WTC11 (cell line): ENCODE data around the gene MAP2K1. TPM values are rescaled to one million over a fixed set of nuclear protein-coding genes. Genes with fewer than 3 reads are reported as not detected.
"Not testable (repeated sequence)": the region's sequence is repeated elsewhere in the genome, so short reads cannot be mapped to it uniquely, and the experiment has no call there.

Source experiments
- ATAC-seq: fragments of 200-7000 bp; cut with Tn5 transposase; 2 replicates; pipeline ENCODE4 v1.10.0; 2021; ENCODE audit warnings: mild to moderate bottlenecking, moderate library complexity
- CTCF ChIA-PET: fragments of 300-600 bp; sonication (Branson Sonifier 250); formaldehyde crosslinking; loops from one replicate; lab custom pipeline; 2021; ENCODE audit warnings: antibody characterized with exemption; lab: Charles Lee
- POLR2A ChIA-PET: fragments of 350-600 bp; sonication (Branson Sonifier 250); formaldehyde crosslinking; loops from one replicate; lab custom pipeline; 2021; ENCODE audit warnings: antibody characterized with exemption; lab: Charles Lee
- DNase-seq: peaks from one replicate; pipeline ENCODE4 v3.0.0; 2021; ENCODE audit warnings: low spot score
- H3K27ac Mint-ChIP-seq: 2 replicates; pipeline ENCODE4 v1.8.0; 2021; ENCODE audit warnings: mixed read lengths
- H3K27me3 Mint-ChIP-seq: 2 replicates; pipeline ENCODE4 v1.8.0; 2021; ENCODE audit warnings: low read depth, mild to moderate bottlenecking, moderate library complexity, mixed read lengths
- H3K36me3 Mint-ChIP-seq: 2 replicates; pipeline ENCODE4 v1.8.0; 2021; ENCODE audit warnings: mixed read lengths
- H3K4me1 Mint-ChIP-seq: 2 replicates; pipeline ENCODE4 v1.8.0; 2022; ENCODE audit warnings: mixed read lengths
- H3K4me3 Mint-ChIP-seq: 2 replicates; pipeline ENCODE4 v1.8.0; 2021; ENCODE audit warnings: mild to moderate bottlenecking, moderate library complexity, mixed read lengths
- H3K9me3 Mint-ChIP-seq: 2 replicates; pipeline ENCODE4 v1.8.0; 2021; ENCODE audit warnings: mixed read lengths
- ATF3 ChIP-seq: sonication (generic); formaldehyde crosslinking; conservative IDR thresholded peaks from 2 replicates; pipeline ENCODE4 v1.8.1; 2022; ENCODE audit warnings: mild to moderate bottlenecking, missing genetic modification reagents
- CREM ChIP-seq: sonication (generic); formaldehyde crosslinking; IDR thresholded peaks from 2 replicates; pipeline ENCODE4 v1.8.1; 2022; ENCODE audit warnings: mild to moderate bottlenecking, missing genetic modification reagents, moderate library complexity
- ELF4 ChIP-seq: sonication (generic); formaldehyde crosslinking; IDR thresholded peaks from 2 replicates; pipeline ENCODE4 v1.8.1; 2022; ENCODE audit warnings: low read depth, mild to moderate bottlenecking, moderate library complexity, missing genetic modification reagents
- ESRRA ChIP-seq: sonication (generic); formaldehyde crosslinking; IDR thresholded peaks from 2 replicates; pipeline ENCODE4 v1.8.1; 2022; ENCODE audit warnings: mild to moderate bottlenecking, missing genetic modification reagents, borderline replicate concordance
- FOXJ3 ChIP-seq: sonication (generic); formaldehyde crosslinking; IDR thresholded peaks from 2 replicates; pipeline ENCODE4 v1.9.0; 2021; ENCODE audit warnings: missing genetic modification reagents, mild to moderate bottlenecking, borderline replicate concordance
- FOXK1 ChIP-seq: sonication (generic); formaldehyde crosslinking; IDR thresholded peaks from 2 replicates; pipeline ENCODE4 v1.8.0; 2022; ENCODE audit warnings: mild to moderate bottlenecking, moderate library complexity, missing genetic modification reagents
- FOXP1 ChIP-seq: sonication (generic); formaldehyde crosslinking; IDR thresholded peaks from 2 replicates; pipeline ENCODE4 v1.8.0; 2022; ENCODE audit warnings: missing genetic modification reagents, mild to moderate bottlenecking, moderate library complexity, borderline replicate concordance
- GABPB1 ChIP-seq: sonication (generic); formaldehyde crosslinking; IDR thresholded peaks from 2 replicates; pipeline ENCODE4 v1.8.1; 2023; ENCODE audit warnings: mild to moderate bottlenecking, missing genetic modification reagents
- GRHL2 ChIP-seq: fragments of 250-450 bp; sonication (Bioruptor Pico); IDR thresholded peaks from 2 replicates; pipeline ENCODE4 v1.8.0; 2022; ENCODE audit warnings: mild to moderate bottlenecking, moderate library complexity; ENCODE audit not compliant: insufficient replicate concordance, severe bottlenecking
- GTF2I ChIP-seq: fragments of 250-450 bp; sonication (Bioruptor Pico); conservative IDR thresholded peaks from 2 replicates; pipeline ENCODE4 v1.4.0; 2021; ENCODE audit warnings: mild to moderate bottlenecking
- JAZF1 ChIP-seq: fragments of 250-450 bp; sonication (Bioruptor Pico); IDR thresholded peaks from 2 replicates; pipeline ENCODE4 v1.9.0; 2021; ENCODE audit warnings: moderate library complexity, mild to moderate bottlenecking, inconsistent platforms
- MAX ChIP-seq: sonication (generic); formaldehyde crosslinking; IDR thresholded peaks from 2 replicates; pipeline ENCODE4 v1.8.0; 2022; ENCODE audit warnings: mild to moderate bottlenecking, missing genetic modification reagents
- MLX ChIP-seq: sonication (generic); formaldehyde crosslinking; IDR thresholded peaks from 2 replicates; pipeline ENCODE4 v1.8.1; 2023; ENCODE audit warnings: mild to moderate bottlenecking, missing genetic modification reagents, moderate library complexity
- NR1H2 ChIP-seq: sonication (generic); formaldehyde crosslinking; IDR thresholded peaks from 2 replicates; pipeline ENCODE4 v1.9.0; 2021; ENCODE audit warnings: mild to moderate bottlenecking, moderate library complexity, missing genetic modification reagents
- NR2C2 ChIP-seq: sonication (generic); formaldehyde crosslinking; IDR thresholded peaks from 2 replicates; pipeline ENCODE4 v1.8.0; 2022; ENCODE audit warnings: mild to moderate bottlenecking, missing genetic modification reagents
- OVOL2 ChIP-seq: fragments of 250-450 bp; sonication (Bioruptor Pico); IDR thresholded peaks from 2 replicates; pipeline ENCODE4 v1.9.0; 2021; ENCODE audit warnings: mild to moderate bottlenecking, borderline replicate concordance
- SMAD3 ChIP-seq: sonication (generic); formaldehyde crosslinking; IDR thresholded peaks from 2 replicates; pipeline ENCODE4 v1.8.0; 2022; ENCODE audit warnings: missing genetic modification reagents, mild to moderate bottlenecking, borderline replicate concordance
- SOX15 ChIP-seq: fragments of 250-450 bp; sonication (Bioruptor Pico); IDR thresholded peaks from 2 replicates; pipeline ENCODE4 v1.9.0; 2021; ENCODE audit warnings: mild to moderate bottlenecking
- TP53 ChIP-seq: sonication (generic); formaldehyde crosslinking; IDR thresholded peaks from 2 replicates; pipeline ENCODE4 v1.8.1; 2023; ENCODE audit warnings: mild to moderate bottlenecking, missing genetic modification reagents
- ZNF121 ChIP-seq: sonication (generic); formaldehyde crosslinking; IDR thresholded peaks from 2 replicates; pipeline ENCODE4 v1.8.0; 2023; ENCODE audit warnings: missing genetic modification reagents
- total RNA-seq: library from RNA; stranded (reverse); gene quantifications from 3 replicates; pipeline ENCODE4 v1.2.3, GENCODE V29; 2021
- TF ChIP-seq, protein P1 (sequence below): sonication (generic); formaldehyde crosslinking; IDR thresholded peaks from 2 replicates; pipeline ENCODE4 v1.8.0; 2022; ENCODE audit warnings: mild to moderate bottlenecking, missing genetic modification reagents
- TF ChIP-seq, protein P2 (sequence below): sonication (generic); formaldehyde crosslinking; IDR thresholded peaks from 2 replicates; pipeline ENCODE4 v1.8.1; 2022; ENCODE audit warnings: missing genetic modification reagents, borderline replicate concordance
- TF ChIP-seq, protein P3 (sequence below): fragments of 250-450 bp; sonication (Bioruptor Pico); IDR thresholded peaks from 2 replicates; pipeline ENCODE4 v1.9.0; 2021; ENCODE audit warnings: mild to moderate bottlenecking

MAP2K1 gene
- total RNA-seq, 1 experiment from 2014 or later, result 93.0 TPM

- TF ChIP-seq ESRRA (CRISPR knock-in tag), result no peak
- TF ChIP-seq, protein P1, sequence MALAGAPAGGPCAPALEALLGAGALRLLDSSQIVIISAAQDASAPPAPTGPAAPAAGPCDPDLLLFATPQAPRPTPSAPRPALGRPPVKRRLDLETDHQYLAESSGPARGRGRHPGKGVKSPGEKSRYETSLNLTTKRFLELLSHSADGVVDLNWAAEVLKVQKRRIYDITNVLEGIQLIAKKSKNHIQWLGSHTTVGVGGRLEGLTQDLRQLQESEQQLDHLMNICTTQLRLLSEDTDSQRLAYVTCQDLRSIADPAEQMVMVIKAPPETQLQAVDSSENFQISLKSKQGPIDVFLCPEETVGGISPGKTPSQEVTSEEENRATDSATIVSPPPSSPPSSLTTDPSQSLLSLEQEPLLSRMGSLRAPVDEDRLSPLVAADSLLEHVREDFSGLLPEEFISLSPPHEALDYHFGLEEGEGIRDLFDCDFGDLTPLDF (CRISPR knock-in tag), result no peak
- TF ChIP-seq CREM (CRISPR knock-in tag), result no peak
- TF ChIP-seq ATF3 (CRISPR knock-in tag), result no peak
- no peak for TF ChIP-seq NR1H2 (CRISPR knock-in tag)
- no peak for TF ChIP-seq GRHL2 (CRISPR knock-in tag)
- no peak for TF ChIP-seq NR2C2 (CRISPR knock-in tag)
- TF ChIP-seq FOXJ3 (CRISPR knock-in tag), result no peak
- TF ChIP-seq ELF4, result no peak
- TF ChIP-seq, protein P2, sequence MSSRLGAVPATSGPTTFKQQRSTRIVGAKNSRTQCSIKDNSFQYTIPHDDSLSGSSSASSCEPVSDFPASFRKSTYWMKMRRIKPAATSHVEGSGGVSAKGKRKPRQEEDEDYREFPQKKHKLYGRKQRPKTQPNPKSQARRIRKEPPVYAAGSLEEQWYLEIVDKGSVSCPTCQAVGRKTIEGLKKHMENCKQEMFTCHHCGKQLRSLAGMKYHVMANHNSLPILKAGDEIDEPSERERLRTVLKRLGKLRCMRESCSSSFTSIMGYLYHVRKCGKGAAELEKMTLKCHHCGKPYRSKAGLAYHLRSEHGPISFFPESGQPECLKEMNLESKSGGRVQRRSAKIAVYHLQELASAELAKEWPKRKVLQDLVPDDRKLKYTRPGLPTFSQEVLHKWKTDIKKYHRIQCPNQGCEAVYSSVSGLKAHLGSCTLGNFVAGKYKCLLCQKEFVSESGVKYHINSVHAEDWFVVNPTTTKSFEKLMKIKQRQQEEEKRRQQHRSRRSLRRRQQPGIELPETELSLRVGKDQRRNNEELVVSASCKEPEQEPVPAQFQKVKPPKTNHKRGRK, result no peak
- TF ChIP-seq JAZF1 (CRISPR knock-in tag), result no peak
- TF ChIP-seq GTF2I, result no peak
- no peak for TF ChIP-seq GABPB1 (CRISPR knock-in tag)
- Mint-ChIP-seq H3K27ac (no peak overlapping the region), H3K4me3 (no peak overlapping the region), H3K36me3 (no peaks in the 10 kb centered on the region), H3K27me3 (no peaks in the 10 kb centered on the region), H3K4me1 (peaks cover 13% of the 10 kb centered on the region), H3K9me3 (no peaks in the 10 kb centered on the region)
- ChIA-PET CTCF (no interaction called here), POLR2A (no interaction called here)
- DNase-seq (no peak), ATAC-seq (no peak)
Measured at GRCh38 chr15:66359740-66360139, 27.0 kb upstream of the MAP2K1 start.

DNA sequence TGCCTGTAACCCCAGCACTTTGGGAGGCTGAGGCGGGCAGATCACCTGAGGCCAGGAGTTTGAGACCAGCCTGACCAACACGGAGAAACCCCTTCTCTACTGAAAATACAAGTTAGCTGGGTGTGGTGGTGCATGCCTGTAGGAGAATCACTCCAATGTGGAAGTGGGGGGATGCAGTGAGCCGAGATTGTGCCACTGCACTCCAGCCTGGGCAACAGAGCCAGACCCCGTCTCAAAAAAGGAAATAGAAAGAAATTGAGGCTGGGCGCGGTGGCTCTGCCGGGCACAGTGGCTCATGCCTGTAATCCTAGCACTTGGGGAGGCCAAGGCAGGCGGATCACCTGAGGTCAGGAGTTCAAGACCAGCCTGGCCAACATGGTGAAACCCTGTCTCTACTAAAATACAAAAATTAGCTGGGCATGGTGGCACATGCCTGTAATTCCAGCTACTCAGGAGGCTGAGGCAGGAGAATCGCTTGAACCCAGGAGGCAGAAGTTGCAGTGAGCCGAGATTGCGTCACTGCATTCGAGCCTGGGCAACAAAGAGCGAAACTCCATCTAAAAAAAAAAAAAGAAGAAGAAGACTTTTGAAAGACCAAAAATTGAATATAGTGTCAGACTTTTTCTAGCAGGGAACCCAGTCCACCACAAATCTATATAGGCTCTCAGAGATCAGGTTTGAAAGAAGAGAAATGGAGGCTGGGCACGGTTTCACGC lies 24.8 kb upstream of the MAP2K1 start:
- POLR2A ChIA-PET, H3K9me3 Mint-ChIP-seq, ATAC-seq, DNase-seq, H3K27me3 Mint-ChIP-seq, CTCF ChIA-PET, H3K36me3 Mint-ChIP-seq, H3K27ac Mint-ChIP-seq, H3K4me1 Mint-ChIP-seq, H3K4me3 Mint-ChIP-seq: not testable (repeated sequence)
- peak; percentile 76; the same call in 1 of the 2 replicates for TF ChIP-seq ZNF121

GRCh38 chr15:66362776-66363175 lies 23.9 kb upstream of the MAP2K1 start:
- no peak for ATAC-seq
- H3K4me1 Mint-ChIP-seq, result no peaks in the 10 kb centered on the region
- CTCF ChIA-PET, result no interaction called here
- no peaks in the 10 kb centered on the region for H3K36me3 Mint-ChIP-seq
- H3K27me3 Mint-ChIP-seq, result no peaks in the 10 kb centered on the region
- H3K4me3 Mint-ChIP-seq, result no peak overlapping the region
- no peak for DNase-seq
- H3K27ac Mint-ChIP-seq, result 0 out of 2 replicates have a peak overlapping the region, but pooled peaks have one; percentile 4
- POLR2A ChIA-PET, result no interaction called here
- H3K9me3 Mint-ChIP-seq, result no peaks in the 10 kb centered on the region
- no peak for TF ChIP-seq ESRRA (CRISPR knock-in tag)
- TF ChIP-seq, protein P1 (CRISPR knock-in tag), result no peak
- TF ChIP-seq OVOL2, result no peak
- no peak for TF ChIP-seq FOXK1 (CRISPR knock-in tag)
- no peak for TF ChIP-seq SMAD3 (CRISPR knock-in tag)
- TF ChIP-seq FOXP1, result no peak
- no peak for TF ChIP-seq MLX
- TF ChIP-seq JAZF1 (CRISPR knock-in tag), result no peak
- no peak for TF ChIP-seq TP53 (CRISPR knock-in tag)
- TF ChIP-seq, protein P3, sequence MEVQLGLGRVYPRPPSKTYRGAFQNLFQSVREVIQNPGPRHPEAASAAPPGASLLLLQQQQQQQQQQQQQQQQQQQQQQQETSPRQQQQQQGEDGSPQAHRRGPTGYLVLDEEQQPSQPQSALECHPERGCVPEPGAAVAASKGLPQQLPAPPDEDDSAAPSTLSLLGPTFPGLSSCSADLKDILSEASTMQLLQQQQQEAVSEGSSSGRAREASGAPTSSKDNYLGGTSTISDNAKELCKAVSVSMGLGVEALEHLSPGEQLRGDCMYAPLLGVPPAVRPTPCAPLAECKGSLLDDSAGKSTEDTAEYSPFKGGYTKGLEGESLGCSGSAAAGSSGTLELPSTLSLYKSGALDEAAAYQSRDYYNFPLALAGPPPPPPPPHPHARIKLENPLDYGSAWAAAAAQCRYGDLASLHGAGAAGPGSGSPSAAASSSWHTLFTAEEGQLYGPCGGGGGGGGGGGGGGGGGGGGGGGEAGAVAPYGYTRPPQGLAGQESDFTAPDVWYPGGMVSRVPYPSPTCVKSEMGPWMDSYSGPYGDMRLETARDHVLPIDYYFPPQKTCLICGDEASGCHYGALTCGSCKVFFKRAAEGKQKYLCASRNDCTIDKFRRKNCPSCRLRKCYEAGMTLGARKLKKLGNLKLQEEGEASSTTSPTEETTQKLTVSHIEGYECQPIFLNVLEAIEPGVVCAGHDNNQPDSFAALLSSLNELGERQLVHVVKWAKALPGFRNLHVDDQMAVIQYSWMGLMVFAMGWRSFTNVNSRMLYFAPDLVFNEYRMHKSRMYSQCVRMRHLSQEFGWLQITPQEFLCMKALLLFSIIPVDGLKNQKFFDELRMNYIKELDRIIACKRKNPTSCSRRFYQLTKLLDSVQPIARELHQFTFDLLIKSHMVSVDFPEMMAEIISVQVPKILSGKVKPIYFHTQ (CRISPR knock-in tag), result no peak
- TF ChIP-seq MAX, result no peak
- TF ChIP-seq SOX15 (CRISPR knock-in tag), result no peak
